H1 (cell line): ENCODE measurements around the gene PSMD13. TPM values are rescaled to one million over a fixed set of nuclear protein-coding genes. Genes with fewer than 3 reads are reported as not detected.

Experiments
- CTCF ChIA-PET: fragments of 300-600 bp; sonication (Branson Sonifier 250); formaldehyde crosslinking; loops from one replicate; lab custom pipeline; 2021; ENCODE audit not compliant: partially characterized antibody; lab: Charles Lee
- POLR2A ChIA-PET: fragments of 300-600 bp; sonication (Branson Sonifier 250); formaldehyde crosslinking; loops from one replicate; lab custom pipeline; 2021; ENCODE audit warnings: inconsistent platforms; ENCODE audit not compliant: partially characterized antibody; lab: Charles Lee
- DNase-seq, 2 experiments: peaks; one replicate each; pipeline versions ENCODE4 v3.0.0 to v3.0.0-alpha.2; 2010 to 2022; ENCODE audit warnings: low spot score in 2 of 2, low read depth in 1 of 2, mixed read lengths in 1 of 2
- FAIRE-seq: peaks from 2 replicates; lab custom pipeline; 2011; peaks lifted over from hg19 to GRCh38; lab: Jason Lieb, UNC
- H2AFZ ChIP-seq: 2 replicates; pipeline ENCODE4 v1.8.1; 2012; ENCODE audit warnings: low read length, inconsistent platforms
- H2AK5ac ChIP-seq: 2 replicates; pipeline ENCODE4 v1.6.1; 2013; ENCODE audit warnings: low read depth, low read length
- H2BK120ac ChIP-seq: replicated peaks from 2 replicates; pipeline ENCODE3; 2013; ENCODE audit warnings: low read depth, low read length, inconsistent platforms
- H2BK12ac ChIP-seq: 2 replicates; pipeline ENCODE4 v1.6.1; 2013; ENCODE audit warnings: low read depth, low read length
- H2BK15ac ChIP-seq: 2 replicates; pipeline ENCODE4 v1.6.1; 2013; ENCODE audit warnings: low read length
- H2BK20ac ChIP-seq: 2 replicates; pipeline ENCODE4 v1.6.1; 2013; ENCODE audit warnings: low read length
- H2BK5ac ChIP-seq: 2 replicates; pipeline ENCODE4 v1.6.1; 2013; ENCODE audit warnings: low read depth, low read length
- H3K14ac ChIP-seq: 2 replicates; pipeline ENCODE4 v1.6.1; 2013; ENCODE audit warnings: inconsistent platforms; ENCODE audit not compliant: insufficient read length
- H3K18ac ChIP-seq: 2 replicates; pipeline ENCODE4 v1.6.1; 2013; ENCODE audit warnings: low read length; ENCODE audit errors: extremely low read depth
- H3K23ac ChIP-seq: 2 replicates; pipeline ENCODE4 v1.6.1; 2013; ENCODE audit warnings: inconsistent platforms; ENCODE audit not compliant: insufficient read length
- H3K23me2 ChIP-seq: 2 replicates; pipeline ENCODE4 v1.6.1; 2013; ENCODE audit warnings: low read depth, low read length
- H3K27ac ChIP-seq: 2 replicates; pipeline ENCODE4 v1.6.1; 2011; ENCODE audit warnings: low read depth, low read length, inconsistent platforms
- H3K27me3 ChIP-seq, 4 experiments: replicated peaks in 1 of 4; 1 replicate in 1 of 4; 2 replicates in 3 of 4; pipeline versions ENCODE4 v1.6.1 to v1.8.1; 2011 to 2013; ENCODE audit warnings: low read length in 3 of 4, mild to moderate bottlenecking in 3 of 4, inconsistent platforms in 2 of 4, mixed read lengths in 2 of 4, moderate library complexity in 1 of 4; ENCODE audit not compliant: control insufficient read depth in 3 of 4, insufficient read depth in 3 of 4; ENCODE audit errors: extremely low read depth in 1 of 4
- H3K36me3 ChIP-seq, 4 experiments: 2 replicates each; pipeline versions ENCODE4 v1.6.1 to v1.8.1; 2011 to 2013; ENCODE audit warnings: mild to moderate bottlenecking in 4 of 4, low read length in 3 of 4, moderate library complexity in 2 of 4, control low read depth in 1 of 4, inconsistent platforms in 1 of 4; ENCODE audit not compliant: insufficient read depth in 4 of 4, control insufficient read depth in 2 of 4
- H3K4ac ChIP-seq: replicated peaks from 2 replicates; pipeline ENCODE3; 2013; ENCODE audit warnings: low read length, low read depth, mixed read lengths, inconsistent platforms; ENCODE audit not compliant: insufficient read length
- H3K4me1 ChIP-seq, 4 experiments: replicated peaks in 1 of 4; 1 replicate in 1 of 4; 2 replicates in 3 of 4; pipeline versions ENCODE4 v1.6.1 to v1.8.1; 2011 to 2013; ENCODE audit warnings: low read length in 3 of 4, inconsistent platforms in 2 of 4, mixed read lengths in 1 of 4; ENCODE audit not compliant: insufficient read depth in 4 of 4, control insufficient read depth in 3 of 4
- H3K4me2 ChIP-seq, 2 experiments: 2 replicates each; pipeline versions ENCODE4 v1.6.1 to v1.8.1; 2011 to 2013; ENCODE audit warnings: low read depth in 2 of 2, low read length in 2 of 2, control low read depth in 1 of 2, inconsistent platforms in 1 of 2, mild to moderate bottlenecking in 1 of 2; ENCODE audit not compliant: insufficient read depth in 1 of 2
- H3K4me3 ChIP-seq, 4 experiments: fragments of 200-600, 300-600 bp in 1 of 4; sonication (generic), shearing (Covaris generic), sonication (Bioruptor Twin) in 1 of 4; 2 replicates each; pipeline versions ENCODE4 v1.5.1 to v1.8.1; 2011 to 2016; ENCODE audit warnings: low read length in 4 of 4, low read depth in 3 of 4, control low read depth in 2 of 4, inconsistent platforms in 2 of 4, mild to moderate bottlenecking in 2 of 4, mixed read lengths in 1 of 4, moderate library complexity in 1 of 4; ENCODE audit not compliant: insufficient read depth in 2 of 4; ENCODE audit errors: extremely low read depth in 1 of 4
- H3K56ac ChIP-seq: replicated peaks from 2 replicates; pipeline ENCODE3; 2013; ENCODE audit warnings: low read depth, mild to moderate bottlenecking, mixed read lengths, low read length, inconsistent platforms; ENCODE audit not compliant: insufficient read length
- H3K79me1 ChIP-seq: 2 replicates; pipeline ENCODE4 v1.6.1; 2013; ENCODE audit warnings: low read depth, low read length, control low read depth
- H3K79me2 ChIP-seq, 2 experiments: 2 replicates each; pipeline versions ENCODE4 v1.6.1 to v1.8.1; 2012 to 2013; ENCODE audit warnings: low read length in 2 of 2, mild to moderate bottlenecking in 2 of 2, inconsistent platforms in 1 of 2; ENCODE audit not compliant: insufficient read depth in 2 of 2, control insufficient read depth in 1 of 2
- H3K9ac ChIP-seq, 4 experiments: replicated peaks in 1 of 4; 1 replicate in 1 of 4; 2 replicates in 3 of 4; pipeline versions ENCODE4 v1.6.1 to v1.8.1; 2011 to 2013; ENCODE audit warnings: low read depth in 3 of 4, low read length in 3 of 4, control low read depth in 2 of 4, mild to moderate bottlenecking in 2 of 4, moderate library complexity in 2 of 4, inconsistent platforms in 1 of 4; ENCODE audit errors: extremely low read depth in 1 of 4
- H3K9me3 ChIP-seq, 2 experiments: 2 replicates each; pipeline versions ENCODE4 v1.6.1 to v1.8.1; 2012 to 2013; ENCODE audit warnings: mild to moderate bottlenecking in 2 of 2, moderate library complexity in 2 of 2, control low read depth in 1 of 2, inconsistent platforms in 1 of 2, low read depth in 1 of 2, low read length in 1 of 2, mixed read lengths in 1 of 2; ENCODE audit not compliant: insufficient read depth in 2 of 2
- H4K20me1 ChIP-seq, 2 experiments: replicated peaks in 1 of 2; 2 replicates each; pipeline versions ENCODE3 to v1.8.1; 2011 to 2013; ENCODE audit warnings: inconsistent platforms in 2 of 2, low read length in 2 of 2, mild to moderate bottlenecking in 1 of 2; ENCODE audit not compliant: insufficient read depth in 2 of 2, control insufficient read depth in 1 of 2
- H4K5ac ChIP-seq: 2 replicates; pipeline ENCODE4 v1.6.1; 2013; ENCODE audit warnings: low read length, low read depth, mixed read lengths, inconsistent platforms; ENCODE audit not compliant: insufficient read length
- H4K8ac ChIP-seq: 2 replicates; pipeline ENCODE4 v1.8.0; 2013; ENCODE audit warnings: mild to moderate bottlenecking, moderate library complexity, low read length, inconsistent platforms; ENCODE audit not compliant: insufficient read depth; ENCODE audit errors: extremely low read depth
- H4K91ac ChIP-seq: replicated peaks from 2 replicates; pipeline ENCODE3; 2013; ENCODE audit warnings: low read length, mixed read lengths, inconsistent platforms; ENCODE audit not compliant: insufficient read length
- BRCA1 ChIP-seq: IDR thresholded peaks from 2 replicates; pipeline ENCODE4 v1.6.1; 2012; ENCODE audit warnings: low read depth, low read length, improper control_type of control experiment
- CHD2 ChIP-seq: IDR thresholded peaks from 2 replicates; pipeline ENCODE4 v1.6.1; 2012; ENCODE audit warnings: low read length, improper control_type of control experiment
- EZH2 ChIP-seq: fragments of 200-600 bp; sonication (generic); IDR thresholded peaks from 2 replicates; pipeline ENCODE4 v1.7.1; 2012; ENCODE audit warnings: low read depth, mild to moderate bottlenecking, moderate library complexity, low read length, inconsistent platforms; ENCODE audit not compliant: severe bottlenecking
- FOSL1 ChIP-seq: IDR thresholded peaks from 2 replicates; pipeline ENCODE4 v1.6.1; 2011; ENCODE audit warnings: mild to moderate bottlenecking, low read depth, low read length, moderate library complexity; ENCODE audit not compliant: insufficient read depth
- POLR2AphosphoS5 ChIP-seq: IDR thresholded peaks from 2 replicates; pipeline ENCODE4 v1.6.1; 2011; ENCODE audit warnings: low read depth, low read length
- RFX5 ChIP-seq: IDR thresholded peaks from 2 replicates; pipeline ENCODE4 v1.6.1; 2011; ENCODE audit warnings: low read depth, low read length, improper control_type of control experiment, borderline replicate concordance
- SIRT6 ChIP-seq: IDR thresholded peaks from one replicate; pipeline ENCODE4 v1.7.1; 2012; ENCODE audit warnings: low read length, inconsistent platforms
- TBP ChIP-seq: IDR thresholded peaks from 2 replicates; pipeline ENCODE4 v1.6.1; 2011; ENCODE audit warnings: low read depth, low read length, improper control_type of control experiment
- WGBS, 2 experiments: shearing (Covaris generic) in 1 of 2; methylation state at CpG; one replicate each; pipeline versions ENCODE4 v1.1.6 to v1.1.7; 2013 to 2015; ENCODE audit warnings: low lambda C conversion rate in 2 of 2, mixed read lengths in 2 of 2, inconsistent platforms in 1 of 2, low coverage in 1 of 2, missing lambda C conversion rate in 1 of 2; ENCODE audit not compliant: insufficient replicate concordance in 2 of 2, insufficient coverage in 1 of 2, insufficient read length in 1 of 2; ENCODE audit errors: extremely low coverage in 1 of 2, missing lambda C conversion rate in 1 of 2; 5-methylcytosine and 5-hydroxymethylcytosine counted together
- polyA plus RNA-seq, 7 experiments: library from polyadenylated mRNA; depleted of rRNA in 3 of 7; stranded (reverse) in 5 of 7; unstranded in 2 of 7; fragments of >200 nt in 5 of 7; fragments of 200-250 nt in 2 of 7; gene quantifications; 1 replicate in 5 of 7; 2 replicates in 1 of 7; 4 replicates in 1 of 7; pipeline versions ENCODE4 v1.2.1 to v1.2.3, GENCODE V29; 2011 to 2013; ENCODE audit warnings: missing spikeins in 2 of 7, mixed read lengths in 2 of 7
- total RNA-seq: library from RNA; stranded (reverse); fragmentation: NEBNext Ultra II Directional; extraction: Animal tissue kit (Norgen Biotek cat#: 25700); gene quantifications from 2 replicates; pipeline ENCODE4 v1.2.1, GENCODE V29; 2021

PSMD13 gene
- total and polyA plus RNA-seq, 2 of the 8 experiments (the other 6 are each of a cell fraction or from before 2014, with no cell fraction given): 121 to 141 TPM

DNA sequence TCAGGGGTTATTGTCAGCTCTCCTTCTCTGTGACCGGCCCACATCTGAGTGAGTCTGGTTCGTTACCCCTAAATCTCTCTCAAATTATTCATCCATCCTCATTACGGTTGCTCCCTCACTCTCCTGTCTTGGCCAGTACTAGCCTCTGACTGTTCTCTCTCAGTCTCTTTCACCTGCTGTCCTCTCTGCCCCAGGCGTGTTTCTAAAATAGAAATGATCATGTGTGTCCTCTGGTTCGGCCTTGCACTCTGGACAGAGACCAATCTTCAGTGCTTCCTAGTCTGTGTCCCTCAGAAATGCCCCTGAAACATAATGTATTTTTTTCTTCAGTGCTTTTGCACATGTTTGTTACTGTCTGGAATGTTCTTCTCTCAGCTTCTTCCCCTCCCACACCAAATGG, 4.9 kb downstream of the PSMD13 start:
- H3K18ac ChIP-seq: no peak overlapping the region
- no peak overlapping the region for H2BK20ac ChIP-seq
- H3K56ac ChIP-seq: no peak overlapping the region
- H3K27ac ChIP-seq: no peak overlapping the region
- no peak overlapping the region for H4K8ac ChIP-seq
- TF ChIP-seq TBP (no peak), BRCA1 (no peak), CHD2 (no peak), POLR2AphosphoS5 (no peak), FOSL1 (no peak), EZH2 (no peak), RFX5 (no peak), SIRT6 (no peak)
- H3K4ac ChIP-seq: no peak overlapping the region
- no peaks in the 10 kb centered on the region for H3K9me3 ChIP-seq
- CTCF ChIA-PET: interaction anchor here (1.3 to 8.7 kb wide), 4 partner anchors 11 to 122 kb away, joined by 4 to 88 read pairs (median 6); no protein-coding TSS in a partner anchor
- no peak overlapping the region for H2BK120ac ChIP-seq
- H2BK15ac ChIP-seq: no peak overlapping the region
- no peak overlapping the region for H3K4me2 ChIP-seq
- H3K79me2 ChIP-seq: peaks cover 9 to 27% of the 10 kb centered on the region in 2 experiments
- H2AFZ ChIP-seq: no peak overlapping the region
- H3K36me3 ChIP-seq: peaks cover 5 to 38% (median 24%) of the 10 kb centered on the region in 4 experiments
- no peak overlapping the region for H2BK12ac ChIP-seq
- DNase-seq (no peak), FAIRE-seq (no peak)
- peaks cover 6% of the 10 kb centered on the region for H3K23me2 ChIP-seq
- peaks cover 0 to 3% of the 10 kb centered on the region in 2 experiments for H4K20me1 ChIP-seq
- WGBS, 2 experiments: 86% methylated on average over 5 of the region's 5 CpGs; no CpG with 5 or more reads in 1 of the 2 experiments
- H3K9ac ChIP-seq: no peak overlapping the region
- H4K5ac ChIP-seq: no peak overlapping the region
- no peak overlapping the region for H2AK5ac ChIP-seq
- H3K4me1 ChIP-seq: no peaks in the 10 kb centered on the region; a peak in 1 of 7 replicates
- H3K14ac ChIP-seq: no peak overlapping the region
- no peak overlapping the region for H3K4me3 ChIP-seq
- H3K23ac ChIP-seq: no peak overlapping the region
- no peaks in the 10 kb centered on the region for H3K27me3 ChIP-seq
- POLR2A ChIA-PET: no interaction called here
- peaks cover 2% of the 10 kb centered on the region; the same call in 1 of the 2 replicates for H3K79me1 ChIP-seq
- no peak overlapping the region for H2BK5ac ChIP-seq
- H4K91ac ChIP-seq: no peak overlapping the region
